ENCODE measurements around the gene CARM1. TPM values are rescaled to one million over a fixed set of nuclear protein-coding genes. Genes with fewer than 3 reads are reported as not detected.

Gene CARM1
- total RNA-seq, 6 experiments from 2014 or later: 13.7 to 20.5 (median 17.5) TPM

DNA sequence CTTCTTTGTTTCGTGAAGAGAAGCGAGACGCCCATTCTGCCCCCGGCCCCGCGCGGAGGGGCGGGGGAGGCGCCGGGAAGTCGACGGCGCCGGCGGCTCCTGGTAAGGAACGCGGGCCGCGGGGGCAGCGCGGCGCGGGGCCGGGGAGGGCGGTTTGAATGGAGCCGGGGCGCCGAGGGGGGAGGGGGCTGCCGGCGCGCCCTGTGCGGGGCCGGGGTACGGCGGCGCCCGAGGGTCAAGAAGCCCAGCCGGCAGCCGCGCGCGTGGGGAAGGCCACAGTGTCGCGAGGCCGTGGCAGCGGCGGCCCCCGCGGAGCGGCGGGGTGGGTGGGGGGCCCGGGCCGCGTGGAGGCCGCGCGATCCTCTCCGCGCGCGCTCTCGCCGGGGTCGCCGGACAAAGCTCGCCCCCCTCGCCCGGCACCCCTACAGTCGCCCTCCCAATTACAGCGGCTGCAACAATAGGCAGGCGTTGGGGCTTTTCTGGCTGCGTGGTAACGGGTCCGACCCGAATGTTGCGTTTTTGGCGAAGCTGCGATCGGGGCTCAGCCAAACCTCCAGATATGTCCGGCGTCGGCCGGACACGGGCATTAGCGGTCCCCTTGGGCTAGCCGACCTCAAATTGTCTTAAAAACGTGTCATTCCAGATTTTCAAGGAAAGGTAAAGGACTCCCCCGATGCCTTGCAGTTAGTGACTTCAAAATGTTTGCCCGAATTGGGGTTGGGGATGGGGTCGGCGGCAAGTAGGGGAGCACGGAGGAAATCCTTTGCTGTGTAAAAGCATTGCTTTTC, 89.9 kb downstream of the CARM1 start:
- no peaks in the 10 kb centered on the region for H3K9me3 ChIP-seq
- WGBS (ENCODE audit: insufficient coverage, low coverage, low lambda C conversion rate, missing lambda C conversion rate): 4% methylated on average over 12 of the region's 92 CpGs
- intact Hi-C loops (cut with DNase I): no loop called here
- H3K4me3 ChIP-seq: peak overlapping the region; percentile 69 to 84 (median 78)
- peaks cover 0 to 13% (median 4%) of the 10 kb centered on the region in 4 donors for H3K4me1 ChIP-seq
- TF ChIP-seq CTCF (IDR thresholded peaks at IDR 0.05) (no peak), POLR2A (IDR thresholded peaks at IDR 0.05) (no peak)
- no peaks in the 10 kb centered on the region for H3K36me3 ChIP-seq
- ATAC-seq (peak; percentile 37 to 53 (median 51)), DNase-seq (peak in 1 of 3 donors; percentile 44)
- no peaks in the 10 kb centered on the region for H3K27me3 ChIP-seq
- H3K27ac ChIP-seq: peak overlapping the region; percentile 47 to 80 (median 60)

- intact Hi-C loops (cut with DNase I): no loop called here
- DNase-seq: no peak
- H3K4me3 ChIP-seq: no peak overlapping the region
- peaks cover 0 to 13% (median 4%) of the 10 kb centered on the region in 4 donors for H3K4me1 ChIP-seq
- H3K27ac ChIP-seq: no peak overlapping the region
- no peaks in the 10 kb centered on the region for H3K36me3 ChIP-seq
- TF ChIP-seq CTCF (IDR thresholded peaks at IDR 0.05) (no peak), POLR2A (IDR thresholded peaks at IDR 0.05) (no peak)
- 89% methylated on average over 9 of the region's 10 CpGs for WGBS (ENCODE audit: insufficient coverage, low coverage, low lambda C conversion rate, missing lambda C conversion rate)
- ATAC-seq: no peak
- H3K9me3 ChIP-seq: no peaks in the 10 kb centered on the region
- no peaks in the 10 kb centered on the region for H3K27me3 ChIP-seq
These were observed 91.5 kb downstream of the CARM1 start for GRCh38 chr19:10962863-10963262.

DNA sequence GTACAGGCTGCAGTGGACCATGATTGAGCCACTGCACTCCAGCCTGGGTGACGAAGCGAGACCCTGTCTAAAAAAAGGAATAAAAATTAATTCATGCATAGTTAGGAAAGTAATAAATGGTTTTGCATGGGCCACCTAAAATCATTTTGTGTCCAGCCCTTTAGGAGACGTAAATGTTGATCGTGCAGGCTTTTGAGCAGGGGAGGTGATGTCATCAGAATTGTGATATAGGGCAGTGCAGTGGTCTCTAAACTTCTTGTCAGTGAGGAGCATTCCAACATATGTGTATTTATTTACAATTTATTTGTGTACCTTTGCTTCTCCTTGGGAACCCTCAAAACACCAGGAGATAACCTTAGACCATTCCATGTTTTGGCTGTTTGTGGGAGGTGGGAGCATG, 92.5 kb downstream of the CARM1 start:
- Histone ChIP-seq H3K27ac (no peak overlapping the region), H3K9me3 (no peaks in the 10 kb centered on the region), H3K36me3 (no peaks in the 10 kb centered on the region), H3K4me1 (peaks cover 0 to 13% (median 4%) of the 10 kb centered on the region in 4 donors), H3K4me3 (no peak overlapping the region), H3K27me3 (no peaks in the 10 kb centered on the region)
- DNase-seq (no peak), ATAC-seq (no peak)
- WGBS (ENCODE audit: insufficient coverage, low coverage, low lambda C conversion rate, missing lambda C conversion rate): 71% methylated on average over 2 of the region's 4 CpGs
- no peak for TF ChIP-seq POLR2A (IDR thresholded peaks at IDR 0.05)
- no peak for TF ChIP-seq CTCF (IDR thresholded peaks at IDR 0.05)
- intact Hi-C loops (cut with DNase I): no loop called here

- Histone ChIP-seq H3K4me3 (no peak overlapping the region), H3K9me3 (no peaks in the 10 kb centered on the region), H3K27me3 (no peaks in the 10 kb centered on the region), H3K4me1 (peaks cover 0 to 9% (median 1%) of the 10 kb centered on the region in 4 donors), H3K36me3 (no peaks in the 10 kb centered on the region), H3K27ac (no peak overlapping the region)
- ATAC-seq (no peak), DNase-seq (no peak)
- TF ChIP-seq CTCF (IDR thresholded peaks at IDR 0.05) (no peak), POLR2A (IDR thresholded peaks at IDR 0.05) (no peak)
- intact Hi-C loops (cut with DNase I): no loop called here
- 96% methylated on average over 4 of the region's 4 CpGs for WGBS (ENCODE audit: insufficient coverage, low coverage, low lambda C conversion rate, missing lambda C conversion rate)
These were observed 93.5 kb downstream of the CARM1 start for GRCh38 chr19:10964903-10965302.

All from right lobe of liver (tissue), 6 donors.